Activated CD8-positive, alpha-beta memory T cell treated with anti-CD3 and anti-CD28 coated beads for 24 hours (primary cell): ENCODE measurements around the gene EPDR1.

Experiments used
- DNase-seq: peaks from one replicate; pipeline ENCODE4 v3.0.0-alpha.2; 2020

The EPDR1 gene

GRCh38 chr7:37982423-37982822, 62.0 kb downstream of the EPDR1 start:
- DNase-seq = no peak

- DNase-seq = no peak
These were observed 64.4 kb downstream of the EPDR1 start for GRCh38 chr7:37984750-37985390.

- DNase-seq = no peak
These were observed 66.5 kb downstream of the EPDR1 start for GRCh38 chr7:37986908-37987330.

DNA sequence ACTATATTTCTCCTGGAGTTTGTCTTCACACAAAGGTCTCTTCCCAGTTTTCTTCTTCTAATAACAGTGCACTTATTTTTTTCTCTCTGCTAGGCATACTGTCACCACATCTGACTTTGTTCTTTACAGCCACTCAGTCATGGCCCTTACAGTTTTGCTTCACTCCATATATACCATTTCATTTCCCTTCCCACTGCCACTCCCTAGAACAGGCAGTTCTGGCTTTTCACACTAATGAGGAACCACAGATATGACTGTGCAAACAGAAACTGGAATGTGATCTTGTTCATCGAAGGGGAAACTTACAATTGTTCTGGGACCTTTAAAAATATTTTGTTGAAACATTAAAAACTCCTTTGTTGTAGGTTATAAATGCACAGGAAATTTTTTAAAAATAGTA, 67.3 kb downstream of the EPDR1 start:
- DNase-seq = no peak

- DNase-seq = no peak
These were observed 68.5 kb downstream of the EPDR1 start for GRCh38 chr7:37988721-37989650.

DNA sequence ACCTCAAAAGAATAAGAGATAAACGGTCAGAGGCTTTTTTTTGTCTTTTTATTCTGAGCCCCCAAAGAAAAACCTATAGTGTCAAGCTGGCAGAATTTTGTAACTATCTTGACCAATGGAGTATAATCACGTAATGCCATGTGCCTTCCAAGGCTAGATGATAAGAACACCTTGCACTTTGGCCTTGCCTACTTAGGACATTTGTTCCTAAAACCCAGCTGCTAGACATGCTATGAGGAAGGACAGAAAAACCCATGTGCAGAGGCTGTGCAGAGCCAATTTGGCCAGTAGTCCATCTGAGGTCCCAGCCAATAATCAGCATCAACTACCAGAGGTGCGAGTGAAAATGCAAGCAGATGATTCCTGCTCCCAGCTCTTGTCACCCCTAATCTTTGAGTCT, 69.9 kb downstream of the EPDR1 start:
- DNase-seq = no peak

GRCh38 chr7:37993060-37993501, 72.6 kb downstream of the EPDR1 start:
- DNase-seq = no peak

DNA sequence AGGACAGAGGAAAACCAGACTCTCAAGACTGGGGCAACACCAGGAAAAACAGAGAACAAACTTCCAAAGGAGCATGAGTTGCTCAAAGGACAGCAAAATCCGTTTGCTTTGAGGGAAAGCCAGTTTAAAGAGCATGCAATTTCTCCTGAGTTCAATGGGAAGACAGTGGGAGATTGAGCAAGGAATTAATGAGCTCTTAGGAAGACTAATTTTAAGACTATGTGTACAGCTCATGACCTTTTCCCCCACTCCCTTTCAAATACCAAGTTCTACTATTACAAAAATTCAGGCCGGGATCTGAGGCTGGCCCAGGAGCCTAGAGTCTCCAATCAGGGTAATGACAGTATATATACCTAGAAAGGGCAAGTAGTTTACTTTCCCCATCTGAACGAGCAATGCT, 79.2 kb downstream of the EPDR1 start:
- no peak for DNase-seq

DNA sequence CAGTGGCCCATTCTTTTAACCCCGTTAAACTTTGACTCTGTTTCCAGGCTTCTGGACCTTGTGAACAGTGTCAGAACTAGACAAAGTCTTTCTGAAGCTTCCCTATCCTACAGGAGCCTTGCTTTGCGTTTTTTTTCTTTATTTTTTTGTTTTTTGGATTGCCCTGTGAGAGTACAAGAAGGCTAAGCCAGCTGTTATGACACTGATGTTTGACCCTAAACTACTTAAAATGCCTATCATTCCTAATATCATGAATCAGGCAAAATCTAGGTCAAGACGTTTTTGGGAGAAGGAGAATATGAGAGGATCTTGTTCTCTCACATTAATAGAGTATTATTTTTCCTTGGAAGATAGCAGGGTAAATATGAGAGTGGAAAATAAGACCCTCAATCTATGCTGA, 79.8 kb downstream of the EPDR1 start:
- no peak for DNase-seq
